Measurements from ENCODE around the gene UROS. TPM values are rescaled to one million over a fixed set of nuclear protein-coding genes. Genes with fewer than 3 reads are reported as not detected.

The UROS gene
- total RNA-seq, 1 donor from 2014 or later = 30.6 TPM

DNA sequence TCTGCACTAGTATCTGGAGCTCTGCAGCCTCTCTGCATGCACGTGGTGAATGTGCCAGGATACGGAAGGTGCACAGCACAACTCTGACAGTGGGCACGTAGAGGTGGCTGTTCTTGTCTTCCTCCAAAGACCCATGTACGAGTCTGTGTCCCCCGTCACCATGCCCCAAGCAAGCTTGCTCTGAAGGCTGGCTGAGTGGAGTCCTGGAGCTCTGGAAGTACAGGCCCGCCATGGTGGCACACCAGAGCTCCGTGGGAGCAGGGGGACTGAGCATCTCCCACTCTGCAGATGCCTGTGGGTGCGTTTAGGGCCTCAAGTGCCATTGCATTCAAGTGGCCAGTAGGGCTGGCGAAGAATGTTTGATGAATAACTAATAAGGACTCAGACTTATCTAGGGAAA is 17.3 kb upstream of the UROS start:
- ATAC-seq (no peak), DNase-seq (ENCODE audit: low spot score) (no peak)
- intact Hi-C loops (cut with DNase I) = no loop called here

- DNase-seq (ENCODE audit: low spot score) (no peak), ATAC-seq (no peak)
- intact Hi-C loops (cut with DNase I) = loop anchor here (10.0 kb wide), 1 partner anchor 1014 kb away; no protein-coding TSS in a partner anchor
Observed at GRCh38 chr10:125838802-125839575, 15.9 kb upstream of the UROS start.

- ATAC-seq (no peak), DNase-seq (ENCODE audit: low spot score) (no peak)
- intact Hi-C loops (cut with DNase I) = loop anchor here (10.0 kb wide), 1 partner anchor 1012 kb away; no protein-coding TSS in a partner anchor
Observed at GRCh38 chr10:125836746-125837145, 13.7 kb upstream of the UROS start.

- no peak for ATAC-seq
- DNase-seq (ENCODE audit: low spot score) = no peak
- intact Hi-C loops (cut with DNase I) = no loop called here
Observed at GRCh38 chr10:125828311-125828710, 5.3 kb upstream of the UROS start.

DNA sequence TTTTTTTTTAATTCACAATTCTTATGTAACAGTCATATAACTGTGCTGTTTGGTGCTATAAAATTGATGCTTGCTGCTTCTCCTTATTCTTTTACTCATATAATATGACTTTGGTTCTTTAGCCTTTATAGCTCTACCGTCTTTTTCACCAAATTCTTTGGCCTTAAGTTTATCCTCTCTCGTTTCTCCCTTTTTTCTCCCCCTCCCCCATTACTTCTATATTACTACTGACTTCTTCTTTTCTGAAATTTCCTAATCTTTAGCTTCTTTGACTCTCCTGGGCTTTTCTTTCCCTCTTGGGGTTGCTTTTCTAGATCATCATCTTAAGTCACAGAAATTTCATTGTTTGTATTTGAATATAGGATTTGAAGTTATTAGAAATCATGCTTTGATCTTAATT is 4.1 kb upstream of the UROS start:
- intact Hi-C loops (cut with DNase I) = no loop called here
- DNase-seq (ENCODE audit: low spot score) (no peak), ATAC-seq (no peak)

GRCh38 chr10:125824736-125825135 is 1.7 kb upstream of the UROS start:
- ATAC-seq (no peak), DNase-seq (ENCODE audit: low spot score) (no peak)
- intact Hi-C loops (cut with DNase I) = no loop called here

DNA sequence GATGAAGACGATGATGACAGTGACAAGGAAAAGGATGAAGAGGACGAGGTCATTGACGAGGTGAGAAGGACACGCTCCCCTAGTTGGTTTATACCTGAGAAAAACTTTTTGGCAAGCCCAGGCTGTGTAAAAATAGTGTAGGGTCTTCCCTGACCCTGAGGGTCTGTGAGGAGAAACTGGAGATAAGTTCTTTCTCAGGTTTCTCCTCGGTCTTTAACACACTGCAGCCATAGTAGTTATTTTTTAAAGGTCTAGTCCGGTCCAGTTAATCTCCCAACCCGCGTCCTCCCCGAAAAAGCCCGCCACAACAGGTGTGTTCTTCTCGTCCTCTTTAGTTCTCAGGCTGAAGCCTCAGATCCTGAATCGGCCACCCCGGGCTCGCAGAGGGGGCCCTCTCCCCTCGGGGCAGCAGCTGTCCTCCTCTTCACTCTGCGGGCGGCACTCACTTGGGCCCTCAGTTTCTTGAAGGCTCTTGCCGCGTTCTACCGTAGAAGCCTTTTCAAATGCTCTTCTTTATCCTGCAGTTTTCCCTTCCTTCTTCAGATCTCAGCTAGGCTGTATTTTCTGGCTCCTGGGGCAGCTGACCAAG is 699 bp upstream of the UROS start:
- ATAC-seq (peak; percentile 7), DNase-seq (ENCODE audit: low spot score) (no peak)
- intact Hi-C loops (cut with DNase I) = no loop called here

DNA sequence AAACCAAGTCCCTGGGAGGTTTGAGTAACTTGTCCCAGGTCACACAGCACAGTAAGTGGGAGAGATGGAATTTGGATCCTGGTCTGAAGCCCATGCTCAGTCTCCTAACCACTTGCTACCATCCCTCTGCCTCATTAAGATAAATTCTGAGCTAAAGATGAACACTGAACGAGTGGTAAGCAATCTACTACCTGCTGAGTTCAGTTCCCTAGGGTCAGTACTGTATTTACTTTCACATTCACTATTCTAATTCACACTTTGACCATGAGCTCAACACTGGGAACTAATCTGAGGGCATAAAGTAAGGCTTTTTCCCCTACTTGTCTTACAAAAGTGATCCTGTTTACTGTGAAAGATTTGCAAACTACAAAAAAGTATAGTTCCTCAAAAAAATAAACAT is 2.4 kb downstream of the UROS start:
- intact Hi-C loops (cut with DNase I) = no loop called here
- ATAC-seq (no peak), DNase-seq (ENCODE audit: low spot score) (no peak)

- ATAC-seq (no peak), DNase-seq (ENCODE audit: low spot score) (no peak)
- intact Hi-C loops (cut with DNase I) = no loop called here
Observed at GRCh38 chr10:125817337-125817946, 5.6 kb downstream of the UROS start.

- no peak for DNase-seq (ENCODE audit: low spot score)
- intact Hi-C loops (cut with DNase I) = no loop called here
- ATAC-seq = no peak
Observed at GRCh38 chr10:125816548-125816947, 6.5 kb downstream of the UROS start.

GRCh38 chr10:125815764-125816163 is 7.3 kb downstream of the UROS start:
- intact Hi-C loops (cut with DNase I) = no loop called here
- no peak for DNase-seq (ENCODE audit: low spot score)
- no peak for ATAC-seq

DNA sequence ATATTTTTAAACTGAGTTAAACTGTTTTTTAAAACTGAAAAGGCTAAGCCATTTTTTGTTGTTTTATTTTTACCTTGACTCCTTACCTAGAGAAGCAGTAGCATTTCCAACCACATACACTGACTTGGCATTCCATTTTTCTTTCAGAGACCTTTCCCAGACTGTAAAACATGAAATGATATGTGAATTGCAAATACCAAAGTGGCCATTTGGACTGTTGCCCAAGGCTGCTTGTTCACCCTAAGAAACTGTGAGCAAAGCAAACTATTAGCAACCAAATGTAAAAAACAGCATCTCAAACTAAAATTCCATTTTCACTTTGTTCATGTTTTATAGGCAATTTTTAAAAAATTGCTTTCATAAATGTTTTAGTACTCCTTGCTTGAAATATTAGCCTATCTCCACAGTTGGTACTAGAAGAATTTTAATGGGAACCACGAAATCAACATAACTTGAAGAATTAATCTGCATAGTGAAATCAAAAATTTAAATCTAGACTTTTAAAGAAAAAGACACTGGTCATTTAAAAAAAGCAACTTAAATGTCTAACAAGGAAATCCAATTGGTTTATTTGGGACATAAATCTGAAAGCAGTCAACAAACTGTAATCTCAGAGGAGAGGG is 10.8 kb downstream of the UROS start:
- intact Hi-C loops (cut with DNase I) = no loop called here
- no peak for ATAC-seq
- DNase-seq (ENCODE audit: low spot score) = no peak

- DNase-seq (ENCODE audit: low spot score) (no peak), ATAC-seq (no peak)
- intact Hi-C loops (cut with DNase I) = no loop called here
Observed at GRCh38 chr10:125811251-125811650, 11.8 kb downstream of the UROS start.

DNA sequence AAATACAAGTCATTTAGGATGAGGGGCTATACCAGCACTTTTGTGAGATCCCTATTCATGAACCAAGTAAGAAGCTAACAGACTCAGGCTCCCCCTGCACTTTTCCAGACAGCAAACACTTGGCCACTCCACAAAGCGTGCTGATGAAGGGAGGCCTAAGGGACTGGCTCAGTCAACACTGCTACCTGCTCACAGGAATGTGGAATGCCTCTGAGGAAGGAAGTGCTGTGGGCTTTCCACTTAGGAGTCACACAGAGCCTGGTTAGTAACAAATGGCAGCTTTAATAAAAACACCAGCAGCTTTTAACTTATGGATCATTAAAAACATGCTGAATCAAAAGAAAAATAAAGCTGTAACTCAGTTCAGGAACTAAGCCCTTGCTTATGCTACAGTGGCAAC is 15.0 kb downstream of the UROS start:
- no peak for DNase-seq (ENCODE audit: low spot score)
- intact Hi-C loops (cut with DNase I) = no loop called here
- no peak for ATAC-seq

DNA sequence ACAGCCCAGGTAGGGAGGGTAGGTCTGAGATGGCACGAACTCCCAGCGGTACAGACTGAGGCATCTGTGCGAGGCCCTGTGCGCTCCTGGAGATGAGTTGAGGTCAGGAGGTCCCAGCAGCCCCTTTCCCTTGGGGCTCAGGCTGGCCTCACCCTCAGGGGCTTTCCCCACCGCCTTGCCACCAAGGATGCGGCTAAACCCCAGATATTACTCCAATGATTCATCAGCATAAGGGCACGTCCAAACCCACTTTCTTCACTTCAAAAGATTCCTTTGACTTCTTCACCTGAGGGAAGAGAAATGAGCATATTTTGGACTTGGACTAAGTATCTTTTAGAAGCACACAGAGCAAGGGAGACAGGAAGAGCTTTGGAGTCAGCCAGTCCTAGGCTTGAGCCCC is 20.3 kb downstream of the UROS start:
- intact Hi-C loops (cut with DNase I) = no loop called here
- ATAC-seq (no peak), DNase-seq (ENCODE audit: low spot score) (no peak)

DNA sequence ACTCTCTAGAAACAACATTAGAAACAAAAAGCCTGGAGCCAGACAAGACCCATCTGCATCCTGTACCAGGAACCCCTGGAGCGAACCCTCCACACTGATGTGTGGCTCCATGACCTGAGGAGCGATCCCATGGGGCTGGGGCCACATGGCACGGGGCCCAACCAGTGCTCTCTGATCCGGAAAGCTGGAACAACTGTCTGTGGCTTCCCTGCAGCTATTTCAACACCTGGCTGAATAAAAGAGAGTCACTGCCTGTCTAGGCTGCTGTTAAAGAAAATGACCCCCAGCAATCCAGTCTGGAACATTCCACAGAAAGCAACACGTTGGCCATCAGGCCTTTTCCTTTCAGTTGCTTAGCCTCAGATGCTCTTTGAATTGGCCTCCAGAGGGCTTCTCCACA is 20.9 kb downstream of the UROS start:
- ATAC-seq = no peak
- intact Hi-C loops (cut with DNase I) = no loop called here

DNA sequence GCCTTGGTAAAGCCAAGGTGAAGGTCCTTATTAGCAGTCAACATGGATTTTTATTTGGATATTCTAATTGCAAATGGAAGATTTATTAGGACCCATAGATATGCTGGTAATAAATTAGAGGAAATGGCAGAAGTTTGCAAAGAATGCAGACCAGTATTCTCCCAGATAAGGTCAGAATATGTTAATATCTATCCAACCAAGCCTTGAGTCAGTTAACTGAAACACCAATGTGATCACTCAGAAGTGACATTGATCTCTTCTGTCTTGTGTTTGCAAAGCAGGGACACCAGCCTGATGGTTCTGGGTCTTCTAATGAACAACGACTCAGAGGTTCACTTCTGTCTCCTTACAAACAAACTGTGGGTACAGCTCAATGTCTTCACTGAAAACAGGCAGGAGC is 21.5 kb downstream of the UROS start:
- no peak for DNase-seq (ENCODE audit: low spot score)
- intact Hi-C loops (cut with DNase I) = no loop called here
- ATAC-seq = no peak

More for the DNA sequence above, 20.9 kb downstream of the UROS start:
- no peak for DNase-seq (ENCODE audit: low spot score)

- no peak for DNase-seq (ENCODE audit: low spot score)
- ATAC-seq = no peak
- intact Hi-C loops (cut with DNase I) = no loop called here
Observed at GRCh38 chr10:125799451-125800182, 23.4 kb downstream of the UROS start.

DNA sequence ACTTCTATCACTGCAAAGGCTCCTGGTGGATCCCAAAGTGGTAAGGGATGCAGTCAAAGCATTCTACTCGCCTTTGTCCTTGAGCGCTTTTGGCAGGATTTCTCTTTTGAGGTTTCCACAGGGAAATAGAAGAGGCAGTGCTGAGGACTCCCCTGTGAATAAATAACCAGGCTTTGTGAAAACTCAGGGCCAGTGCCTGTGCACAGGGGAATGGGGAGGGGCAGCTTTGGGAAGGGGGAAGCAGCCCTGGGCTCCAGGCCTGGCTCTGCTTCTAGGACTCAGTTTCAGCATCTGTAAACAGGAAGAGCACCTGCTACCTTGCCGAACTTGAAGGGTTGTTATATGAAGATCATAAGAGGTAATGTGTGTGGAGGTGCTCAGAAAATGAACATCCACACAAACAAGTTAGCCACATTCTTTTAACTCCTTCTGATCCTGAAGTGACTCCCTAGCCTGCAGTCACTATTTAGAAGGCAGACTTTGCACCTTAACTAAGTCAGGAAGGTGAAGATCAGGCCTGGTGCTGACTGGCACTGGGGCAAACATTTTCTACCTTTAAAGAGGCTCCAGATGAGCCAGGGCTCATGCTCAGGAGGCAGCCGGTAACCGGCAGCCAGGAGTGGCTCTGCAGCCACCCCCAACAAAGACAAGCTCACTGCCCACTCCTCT is 24.9 kb downstream of the UROS start:
- intact Hi-C loops (cut with DNase I) = no loop called here
- no peak for ATAC-seq
- DNase-seq (ENCODE audit: low spot score) = no peak

Data from sciatic nerve (tissue), 2 donors.